Loucy (cell line): ENCODE results near the gene PEMT.

Experiments used
- EZH2phosphoT487 ChIP-seq: fragments of 200-600 bp; IDR thresholded peaks from 2 replicates; pipeline ENCODE4 v1.6.1; 2018; ENCODE audit warnings: antibody characterized with exemption, mild to moderate bottlenecking, moderate library complexity, borderline replicate concordance
- TF ChIP-seq, protein P1 (sequence below): fragments of 200-600 bp; sonication (generic); conservative IDR thresholded peaks from 2 replicates; pipeline ENCODE4 v1.5.1; 2014; ENCODE audit warnings: mild to moderate bottlenecking, antibody characterized with exemption, low read length

DNA sequence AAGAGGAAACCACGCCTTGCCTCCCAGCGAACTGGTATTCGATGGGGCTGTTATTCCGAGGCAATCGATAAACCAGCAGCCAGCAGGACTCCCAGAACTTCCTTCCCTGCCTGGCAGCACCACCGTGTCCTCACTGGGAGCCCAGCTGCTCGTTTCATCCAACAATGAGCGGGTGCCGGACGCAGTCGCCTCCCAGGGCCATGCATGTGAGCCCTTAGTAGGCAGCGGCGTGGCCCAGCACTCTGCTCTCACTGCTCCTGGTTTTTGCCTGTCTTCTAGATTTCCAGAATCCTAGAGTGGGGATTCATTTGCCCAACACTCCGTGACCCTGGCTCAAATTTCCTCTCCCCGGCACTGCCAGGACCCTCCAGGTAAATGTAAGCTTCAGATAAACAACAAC is 66.2 kb downstream of the PEMT start:
- TF ChIP-seq, protein P1, sequence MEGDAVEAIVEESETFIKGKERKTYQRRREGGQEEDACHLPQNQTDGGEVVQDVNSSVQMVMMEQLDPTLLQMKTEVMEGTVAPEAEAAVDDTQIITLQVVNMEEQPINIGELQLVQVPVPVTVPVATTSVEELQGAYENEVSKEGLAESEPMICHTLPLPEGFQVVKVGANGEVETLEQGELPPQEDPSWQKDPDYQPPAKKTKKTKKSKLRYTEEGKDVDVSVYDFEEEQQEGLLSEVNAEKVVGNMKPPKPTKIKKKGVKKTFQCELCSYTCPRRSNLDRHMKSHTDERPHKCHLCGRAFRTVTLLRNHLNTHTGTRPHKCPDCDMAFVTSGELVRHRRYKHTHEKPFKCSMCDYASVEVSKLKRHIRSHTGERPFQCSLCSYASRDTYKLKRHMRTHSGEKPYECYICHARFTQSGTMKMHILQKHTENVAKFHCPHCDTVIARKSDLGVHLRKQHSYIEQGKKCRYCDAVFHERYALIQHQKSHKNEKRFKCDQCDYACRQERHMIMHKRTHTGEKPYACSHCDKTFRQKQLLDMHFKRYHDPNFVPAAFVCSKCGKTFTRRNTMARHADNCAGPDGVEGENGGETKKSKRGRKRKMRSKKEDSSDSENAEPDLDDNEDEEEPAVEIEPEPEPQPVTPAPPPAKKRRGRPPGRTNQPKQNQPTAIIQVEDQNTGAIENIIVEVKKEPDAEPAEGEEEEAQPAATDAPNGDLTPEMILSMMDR, result no peak
- TF ChIP-seq EZH2phosphoT487, result no peak
